GM19328 (cell line): Measurements from ENCODE around the gene CSF1R.

Experiments used
- ATAC-seq: cut with Tn5 transposase; IDR thresholded peaks from one replicate; pipeline ENCODE4 v1.9.1; 2021; ENCODE audit warnings: mild to moderate bottlenecking, moderate library complexity; ENCODE audit not compliant: unreplicated experiment

Gene CSF1R

GRCh38 chr5:150085950-150086715 is at the start of gene CSF1R:
Gene CSF1R (minus strand): TSS chr5:150086554. CDS start chr5:150086427, 127 bp downstream.
- ATAC-seq, result no peak

DNA sequence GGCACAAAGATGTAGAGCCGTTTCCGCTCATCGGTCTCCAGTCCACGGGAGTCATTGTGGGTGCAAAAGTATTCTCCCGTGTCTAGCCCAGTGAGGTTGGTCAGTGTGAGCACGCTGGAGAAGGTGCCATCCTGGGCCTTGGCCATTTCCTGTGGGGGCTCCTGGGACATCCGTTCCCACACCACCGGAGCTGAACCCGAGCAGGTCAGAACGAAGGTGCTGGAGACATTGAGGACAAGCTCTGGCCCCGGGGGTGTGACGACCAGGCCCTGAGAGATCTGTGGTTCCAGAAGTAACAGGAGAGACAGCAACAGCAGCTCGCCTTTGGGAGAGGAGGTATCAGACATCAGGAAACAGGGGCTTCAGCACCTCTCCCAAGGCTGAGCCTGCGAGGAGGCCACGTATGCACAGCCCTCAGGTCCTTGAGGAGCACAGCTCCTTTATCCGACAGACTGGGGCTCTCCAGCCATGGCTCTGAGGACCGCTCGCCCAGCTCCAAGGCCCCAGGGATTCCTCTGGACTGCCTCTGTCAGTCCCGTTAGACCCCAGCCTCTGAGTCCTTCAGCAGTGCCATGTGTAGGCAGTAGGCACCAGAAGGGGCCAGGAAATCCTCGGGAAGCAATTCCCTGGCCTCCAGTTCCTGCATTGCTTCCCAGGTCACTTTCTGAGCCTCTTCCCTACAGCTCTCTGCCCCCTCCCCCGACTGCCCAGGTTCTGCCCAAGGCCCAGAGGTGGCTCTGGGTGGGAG is 49.4 kb upstream of the CSF1R start:
- no peak for ATAC-seq

- no peak for ATAC-seq
Observed at GRCh38 chr5:150134198-150134588, 47.8 kb upstream of the CSF1R start.

- no peak for ATAC-seq
Observed at GRCh38 chr5:150133581-150134197, 47.3 kb upstream of the CSF1R start.

DNA sequence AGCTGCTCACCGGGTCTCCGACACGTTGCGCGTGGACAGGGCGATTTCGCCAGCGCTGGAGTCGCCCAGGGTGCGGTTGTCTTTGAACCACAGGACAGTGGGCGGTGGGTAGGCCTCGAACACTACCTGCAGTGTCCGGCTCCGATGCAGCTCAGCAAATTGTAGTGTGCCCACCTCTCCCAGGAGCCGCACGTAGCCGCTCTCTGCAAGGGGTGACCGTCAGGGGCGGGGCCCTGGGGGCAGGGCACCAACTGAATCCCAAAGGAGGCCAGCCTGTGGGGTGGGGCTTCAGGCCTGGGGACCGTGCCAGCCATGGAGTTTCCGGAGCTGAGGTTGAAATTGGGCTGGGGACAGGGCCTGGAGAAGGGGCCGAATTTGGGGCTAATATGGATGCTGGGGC is 46.4 kb upstream of the CSF1R start:
- no peak for ATAC-seq

DNA sequence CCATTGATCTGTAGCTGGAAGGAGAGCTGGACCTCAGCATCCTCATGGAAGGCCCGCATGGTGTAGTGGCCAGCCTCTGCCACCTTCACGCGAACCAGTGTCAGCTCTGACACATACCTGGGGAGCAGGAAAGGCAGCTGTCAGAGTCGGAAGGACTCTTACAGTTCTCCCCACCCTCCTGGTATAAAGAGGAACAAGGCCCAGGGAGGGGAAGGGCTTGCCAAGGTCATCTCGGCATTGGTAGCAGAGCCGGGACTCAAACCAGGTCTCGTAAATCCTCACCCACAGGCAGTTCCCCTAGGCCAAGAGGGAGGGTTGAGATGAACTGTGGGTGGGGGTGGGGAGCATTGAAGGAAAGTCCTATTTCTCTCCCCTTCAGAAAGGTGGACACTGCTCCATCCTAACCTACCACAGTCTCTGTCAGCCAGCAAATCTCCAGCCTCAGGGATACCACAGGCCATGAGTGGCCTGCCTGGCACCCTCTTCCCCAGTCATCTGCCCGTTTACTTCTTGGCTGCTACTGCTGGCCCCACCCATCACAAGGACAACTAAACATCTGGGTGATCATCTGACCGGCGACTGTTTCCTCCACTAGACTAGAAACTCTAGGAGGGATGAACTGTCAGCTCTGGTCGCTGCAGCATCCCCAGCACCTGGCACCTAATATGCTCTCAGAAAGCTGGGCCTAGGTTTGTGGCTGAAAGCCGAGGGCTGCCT is 45.8 kb upstream of the CSF1R start:
- no peak for ATAC-seq

GRCh38 chr5:150131461-150131860 is 45.1 kb upstream of the CSF1R start:
- no peak for ATAC-seq

GRCh38 chr5:150130493-150130922 is 44.2 kb upstream of the CSF1R start:
- no peak for ATAC-seq

DNA sequence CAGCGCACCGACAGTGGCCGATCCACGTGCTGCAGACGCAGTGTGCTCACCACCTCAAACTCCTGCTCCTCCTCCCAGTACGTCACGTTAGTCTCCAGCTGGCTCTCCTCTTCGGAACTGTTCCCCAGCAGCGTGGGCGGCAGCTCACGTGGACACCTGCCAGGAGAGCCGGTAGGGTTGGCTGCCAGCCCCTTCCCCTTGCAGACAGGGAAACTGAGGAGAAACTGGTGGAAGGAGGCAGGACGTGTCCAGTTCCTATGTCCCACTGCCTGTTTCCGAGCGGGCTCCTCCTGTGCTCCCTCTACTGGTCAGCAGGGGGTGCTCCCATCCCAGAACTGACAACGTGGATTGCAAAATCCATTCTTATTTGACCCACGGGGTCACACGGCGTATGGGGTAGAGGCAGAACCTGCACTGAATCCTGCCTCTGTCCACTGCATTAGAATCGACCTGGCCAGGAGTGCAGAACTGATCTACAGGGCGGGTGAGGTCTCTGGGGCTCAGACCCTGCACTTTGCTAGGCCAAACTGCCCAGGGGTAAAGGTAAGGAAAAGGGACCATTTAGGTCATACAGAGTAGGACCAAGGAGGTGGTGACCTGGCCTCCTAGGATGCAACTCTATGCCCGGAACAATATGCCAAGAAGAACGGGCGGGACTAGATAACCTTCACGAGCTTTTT is 43.6 kb upstream of the CSF1R start:
- no peak for ATAC-seq

DNA sequence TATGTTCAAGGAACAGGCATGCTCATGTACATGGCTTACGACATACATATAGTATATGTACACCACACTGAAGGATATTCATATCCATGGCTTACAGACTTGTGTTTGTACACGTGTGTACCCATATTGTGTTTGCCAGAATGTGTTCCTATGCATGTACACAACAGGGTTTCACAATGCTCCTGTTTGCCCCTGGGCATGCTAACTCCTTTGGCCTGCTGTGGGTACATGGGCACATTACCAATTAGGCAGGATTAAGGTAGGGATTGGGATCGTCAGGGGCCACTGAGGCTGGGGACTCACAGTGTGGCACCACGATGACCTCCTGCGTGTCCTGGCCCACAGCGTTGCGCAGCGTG is 43.1 kb upstream of the CSF1R start:
- no peak for ATAC-seq

DNA sequence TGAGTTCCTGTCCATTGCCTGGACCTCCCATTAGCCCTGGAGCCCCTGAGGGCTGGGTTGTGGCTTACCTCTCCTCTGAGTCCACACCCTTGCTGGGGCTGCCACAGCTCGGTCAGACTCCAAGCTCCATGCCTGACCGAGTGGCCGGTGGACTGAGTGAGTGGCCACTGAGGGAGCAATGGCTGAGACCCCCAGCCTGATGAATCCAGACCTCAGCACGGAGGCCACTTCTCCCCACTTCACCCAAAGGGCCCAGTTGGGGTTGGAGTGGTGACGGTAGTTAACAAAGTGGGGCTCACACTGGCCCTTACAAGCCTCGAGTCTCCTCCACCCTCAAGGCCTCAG is 40.5 kb upstream of the CSF1R start:
- ATAC-seq, result no peak

DNA sequence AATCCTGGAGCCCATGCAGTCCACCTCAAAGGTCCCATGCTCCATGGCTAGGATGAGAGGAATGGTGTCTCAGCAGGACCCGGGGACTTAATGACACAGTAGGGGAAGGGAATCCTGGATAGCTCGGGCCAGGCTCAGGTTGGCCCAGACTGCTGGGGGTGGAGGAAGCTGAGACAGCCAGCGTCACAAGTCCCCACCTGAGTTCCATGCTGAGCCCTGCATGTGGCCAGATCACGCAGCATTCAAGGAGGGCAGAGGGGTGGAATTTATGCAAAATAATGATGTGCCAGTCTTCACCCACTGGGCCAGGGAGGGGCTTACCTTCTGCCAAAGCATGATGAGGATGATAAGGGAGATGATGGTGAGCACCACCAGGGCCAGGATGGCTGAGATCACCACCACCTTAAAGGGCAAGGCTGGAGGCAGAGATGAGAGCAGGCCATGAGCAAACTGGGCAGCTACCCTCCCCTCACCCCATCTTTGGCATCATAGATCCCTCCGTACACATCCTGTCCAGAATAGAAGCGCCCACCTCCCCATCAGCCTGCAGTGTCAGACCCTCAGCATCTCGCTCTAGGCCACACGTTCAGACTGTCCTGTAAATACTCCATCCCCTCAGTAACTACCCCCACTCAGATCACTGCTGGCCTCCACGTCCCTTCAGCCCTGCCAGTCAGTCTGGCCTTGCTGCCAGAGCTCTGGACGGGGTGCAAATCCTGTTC is 40.0 kb upstream of the CSF1R start:
- no peak for ATAC-seq

GRCh38 chr5:150125334-150125733 is 39.0 kb upstream of the CSF1R start:
- no peak for ATAC-seq

DNA sequence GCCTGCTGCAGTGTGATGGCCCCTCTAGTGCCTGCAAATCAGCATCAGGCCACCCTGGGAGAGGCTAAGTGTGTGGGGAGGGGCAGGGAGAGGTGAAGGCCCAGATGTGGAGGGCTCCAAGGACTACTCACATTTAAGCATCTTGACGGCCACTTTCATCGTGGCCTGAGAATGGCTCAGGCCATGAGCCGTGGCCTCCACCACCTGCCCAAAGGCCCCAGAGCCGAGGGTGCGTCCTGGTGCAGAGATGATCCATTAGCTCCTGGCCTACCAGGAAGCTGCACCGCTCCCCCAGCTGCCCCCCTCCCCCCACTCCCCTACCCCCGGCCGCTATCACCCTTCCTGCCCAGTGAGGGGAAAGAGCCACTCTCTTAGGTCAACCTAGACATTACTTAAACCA is 38.2 kb upstream of the CSF1R start:
- no peak for ATAC-seq

GRCh38 chr5:150124111-150124557 is 37.8 kb upstream of the CSF1R start:
- no peak for ATAC-seq

GRCh38 chr5:150123542-150123941 is 37.2 kb upstream of the CSF1R start:
- ATAC-seq, result no peak

DNA sequence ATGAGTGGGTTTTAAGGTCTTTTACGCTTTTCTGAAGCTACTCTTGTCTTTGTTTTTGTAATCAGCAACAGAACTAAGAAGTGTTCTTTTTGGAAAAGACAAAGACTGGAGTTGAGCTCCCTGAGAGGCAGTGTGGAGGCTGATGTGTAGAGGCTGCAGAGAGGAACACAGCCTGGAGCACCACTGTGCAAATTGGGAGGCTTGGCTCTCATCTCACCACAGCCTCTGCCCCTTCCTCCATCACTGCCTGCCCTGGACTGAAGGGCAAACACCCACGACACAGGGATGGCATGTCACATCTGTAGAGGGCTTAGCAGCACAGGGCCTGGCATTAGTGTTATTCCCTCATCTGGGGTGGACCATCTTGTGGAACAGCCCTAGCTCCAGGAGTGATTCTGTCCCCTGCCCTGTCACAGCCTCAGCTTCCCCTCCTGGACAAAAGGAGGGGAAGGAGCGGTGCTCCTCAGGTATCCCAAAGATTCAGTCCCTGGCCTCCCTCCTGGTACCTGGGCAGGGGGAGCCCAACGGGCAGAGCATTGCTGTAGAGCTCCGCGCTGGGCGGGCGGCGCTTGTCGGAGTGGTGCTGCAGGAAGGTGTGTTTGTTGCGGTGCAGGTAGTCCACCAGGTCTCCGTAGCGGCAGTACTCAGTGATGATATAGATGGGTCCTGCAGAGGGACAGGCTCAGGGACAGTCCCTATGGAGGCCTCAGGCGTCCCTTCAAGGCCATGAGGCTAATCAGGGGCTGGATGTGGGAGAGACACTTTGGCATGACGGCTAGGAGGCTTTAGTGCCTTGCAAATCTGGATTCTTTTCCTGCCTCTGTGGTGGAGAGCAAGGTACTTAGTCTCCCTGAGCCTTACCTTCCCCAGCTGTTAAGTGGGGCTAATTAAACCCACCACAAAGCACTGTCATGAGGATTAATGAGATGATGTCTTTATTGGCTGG is 36.5 kb upstream of the CSF1R start:
- ATAC-seq, result no peak

GRCh38 chr5:150122158-150122510 is 35.8 kb upstream of the CSF1R start:
- ATAC-seq, result peak; percentile 53
